HG03460 (cell line): Measurements from ENCODE around the gene TSPAN18.

Source experiments
- ATAC-seq: cut with Tn5 transposase; IDR thresholded peaks from one replicate; pipeline ENCODE4 v1.9.1; 2021; ENCODE audit not compliant: unreplicated experiment

TSPAN18 gene

GRCh38 chr11:44726283-44727113 lies at the start of gene TSPAN18:
TSPAN18 (plus strand) TSS chr11:44726962; CDS start chr11:44906417, 179,455 bp downstream.
- ATAC-seq: peak; percentile 70

DNA sequence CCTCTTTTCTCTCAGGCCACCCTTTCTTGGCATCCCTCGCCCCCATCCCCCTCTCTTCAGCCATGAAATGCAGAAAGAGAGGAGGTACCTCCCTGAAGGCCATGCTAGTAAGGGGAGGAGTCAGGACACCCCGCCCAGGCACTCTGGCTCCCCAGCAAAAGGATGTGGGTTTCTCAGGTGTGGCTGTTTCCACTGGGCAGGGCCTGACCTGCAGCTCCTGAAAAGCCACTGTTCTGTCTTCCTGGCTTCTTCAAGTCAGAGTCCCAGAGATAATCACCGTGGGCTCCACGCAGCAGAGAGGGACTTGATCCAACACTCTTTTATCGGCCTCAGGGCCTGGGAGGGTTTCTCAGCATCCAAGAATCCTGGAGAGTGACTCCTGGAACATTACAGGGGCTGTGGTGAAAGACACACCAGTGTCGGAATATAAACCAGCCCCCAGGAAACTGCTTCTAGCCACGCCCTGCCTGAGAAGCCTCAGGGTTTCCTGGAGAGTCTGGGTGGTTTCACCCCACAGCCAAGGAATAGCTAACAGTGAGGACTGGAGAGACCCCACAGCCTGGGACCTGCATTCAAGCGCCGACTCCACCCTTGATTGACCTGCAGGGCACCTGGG lies 45.7 kb upstream of the TSPAN18 start:
- no peak for ATAC-seq

- ATAC-seq: no peak
Measured at GRCh38 chr11:44681698-44682097, 45.1 kb upstream of the TSPAN18 start.

GRCh38 chr11:44684859-44685281 lies 41.9 kb upstream of the TSPAN18 start:
- no peak for ATAC-seq

- ATAC-seq: no peak
Measured at GRCh38 chr11:44687388-44687787, 39.4 kb upstream of the TSPAN18 start.

- no peak for ATAC-seq
Measured at GRCh38 chr11:44689265-44689664, 37.5 kb upstream of the TSPAN18 start.

DNA sequence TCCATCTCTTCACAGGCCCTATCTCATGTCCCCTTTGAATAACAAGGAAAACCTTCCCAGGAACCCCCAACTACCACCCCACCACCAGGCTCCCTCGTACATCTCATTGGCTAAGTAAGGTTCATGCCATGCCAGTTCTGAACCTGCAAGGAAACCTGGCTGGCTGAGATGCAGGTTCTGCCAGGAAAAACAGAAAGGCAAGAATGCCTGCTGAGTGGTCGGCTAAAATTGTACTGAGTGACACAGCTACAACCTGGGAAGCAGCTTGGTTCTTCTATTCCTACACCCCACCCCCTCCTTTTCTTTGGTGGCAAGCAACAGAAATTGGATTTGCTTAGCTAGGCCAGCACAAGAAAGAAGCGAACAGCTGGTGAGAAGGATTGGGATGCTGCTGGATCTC lies 36.1 kb upstream of the TSPAN18 start:
- no peak for ATAC-seq

- no peak for ATAC-seq
Measured at GRCh38 chr11:44692460-44692859, 34.3 kb upstream of the TSPAN18 start.

- no peak for ATAC-seq
Measured at GRCh38 chr11:44693654-44694119, 33.1 kb upstream of the TSPAN18 start.

- ATAC-seq: no peak
Measured at GRCh38 chr11:44694443-44694842, 32.3 kb upstream of the TSPAN18 start.

GRCh38 chr11:44695169-44695833 lies 31.5 kb upstream of the TSPAN18 start:
- ATAC-seq: no peak

GRCh38 chr11:44698252-44698912 lies 28.4 kb upstream of the TSPAN18 start:
- ATAC-seq: no peak

GRCh38 chr11:44699497-44700408 lies 27.0 kb upstream of the TSPAN18 start:
- no peak for ATAC-seq

GRCh38 chr11:44701276-44701675 lies 25.5 kb upstream of the TSPAN18 start:
- ATAC-seq: no peak

- ATAC-seq: no peak
Measured at GRCh38 chr11:44702889-44703288, 23.9 kb upstream of the TSPAN18 start.

GRCh38 chr11:44707094-44707493 lies 19.7 kb upstream of the TSPAN18 start:
- ATAC-seq: no peak

- ATAC-seq: no peak
Measured at GRCh38 chr11:44708009-44708408, 18.8 kb upstream of the TSPAN18 start.

DNA sequence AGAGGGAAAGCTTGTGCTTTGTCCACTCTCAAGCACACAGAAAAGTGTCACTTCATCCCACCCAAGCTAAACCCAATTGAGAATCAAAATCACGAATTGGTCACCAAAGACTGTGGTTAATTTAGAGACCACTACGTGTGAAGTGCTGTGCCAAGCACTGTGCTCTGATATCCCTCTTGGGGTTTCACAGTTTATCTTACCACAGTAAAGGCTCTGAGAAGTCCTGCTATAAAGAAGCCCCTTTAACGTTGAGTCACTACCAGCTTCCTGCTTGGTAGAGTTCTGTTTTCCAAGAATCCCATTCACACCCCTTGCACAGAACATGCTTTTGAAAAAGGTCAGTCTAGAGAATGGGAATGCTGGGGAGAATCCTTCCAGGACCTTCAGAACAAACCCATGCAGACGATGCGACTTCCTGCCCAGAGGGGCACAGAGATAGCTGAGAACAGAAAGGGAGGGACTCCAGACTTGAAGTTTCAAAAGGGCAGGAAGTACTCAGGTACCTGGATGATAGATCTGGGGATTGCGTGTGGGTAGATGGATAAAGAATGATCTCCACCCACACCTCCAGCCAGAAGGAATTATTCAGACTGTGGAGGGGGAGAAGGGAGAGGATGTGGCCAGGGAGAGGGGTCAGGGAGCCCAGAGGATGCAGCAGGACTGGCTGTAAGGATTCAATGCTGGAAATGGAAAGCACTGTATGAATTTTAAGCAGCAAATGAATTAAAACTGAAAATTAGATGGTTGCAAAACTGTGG lies 18.1 kb upstream of the TSPAN18 start:
- ATAC-seq: no peak

- ATAC-seq: no peak
Measured at GRCh38 chr11:44709281-44709562, 17.5 kb upstream of the TSPAN18 start.

DNA sequence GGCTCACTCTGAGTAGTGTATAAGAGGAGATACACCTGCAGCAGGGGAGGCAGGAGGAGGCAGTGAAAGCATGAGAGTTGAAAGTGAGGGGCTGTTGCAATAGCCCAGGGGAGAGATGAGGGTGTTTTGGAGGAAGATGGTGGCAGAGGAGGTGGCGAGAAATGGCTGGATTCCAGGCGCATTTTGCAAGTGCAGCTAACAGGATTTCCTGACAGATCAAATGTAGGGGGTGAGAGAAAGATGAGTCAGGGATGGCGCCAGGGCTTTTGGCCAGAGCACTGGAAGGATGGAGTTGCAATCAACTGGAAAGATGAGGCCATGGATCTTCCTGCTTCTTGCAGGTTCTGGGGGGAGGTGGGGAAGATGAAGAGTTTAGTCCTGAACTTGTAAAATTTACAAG lies 16.8 kb upstream of the TSPAN18 start:
- no peak for ATAC-seq
